GM12891 (cell line): ENCODE results near the gene SNAI3.

Experiments
- POLR2A ChIP-seq: IDR thresholded peaks from 2 replicates; pipeline ENCODE4 v1.6.1; 2011; ENCODE audit warnings: low read depth, low read length, control low read depth
- POLR2AphosphoS5 ChIP-seq: IDR thresholded peaks from 2 replicates; pipeline ENCODE4 v1.6.1; 2011; ENCODE audit warnings: low read depth, low read length, control low read depth
- SPI1 ChIP-seq: IDR thresholded peaks from 2 replicates; pipeline ENCODE4 v1.6.1; 2011; ENCODE audit warnings: low read depth, low read length, control low read depth
- TAF1 ChIP-seq: IDR thresholded peaks from 2 replicates; pipeline ENCODE4 v1.6.1; 2011; ENCODE audit warnings: low read depth, low read length, control low read depth

- no peak for TF ChIP-seq POLR2AphosphoS5
- no peak for TF ChIP-seq POLR2A
- no peak for TF ChIP-seq SPI1
- no peak for TF ChIP-seq TAF1
These were observed 13.5 kb downstream of the SNAI3 start for GRCh38 chr16:88672776-88673175.
